NB4 (cell line): ENCODE measurements around the gene GRIN3B.

ENCODE experiments used
- MYC ChIP-seq: IDR thresholded peaks from 2 replicates; pipeline ENCODE4 v1.6.1; 2011; ENCODE audit warnings: low read depth, low read length
- POLR2A ChIP-seq: IDR thresholded peaks from 2 replicates; pipeline ENCODE4 v1.6.1; 2011; ENCODE audit warnings: mild to moderate bottlenecking; ENCODE audit not compliant: insufficient read length; ENCODE audit errors: extremely low read depth
- TF ChIP-seq, protein P1 (sequence below): IDR thresholded peaks from one replicate; pipeline ENCODE4 v1.5.1; 2012; ENCODE audit warnings: low read depth, low read length
- TF ChIP-seq, protein P2 (sequence below): IDR thresholded peaks from 2 replicates; pipeline ENCODE4 v1.6.1; 2011; ENCODE audit warnings: low read depth, low read length

DNA sequence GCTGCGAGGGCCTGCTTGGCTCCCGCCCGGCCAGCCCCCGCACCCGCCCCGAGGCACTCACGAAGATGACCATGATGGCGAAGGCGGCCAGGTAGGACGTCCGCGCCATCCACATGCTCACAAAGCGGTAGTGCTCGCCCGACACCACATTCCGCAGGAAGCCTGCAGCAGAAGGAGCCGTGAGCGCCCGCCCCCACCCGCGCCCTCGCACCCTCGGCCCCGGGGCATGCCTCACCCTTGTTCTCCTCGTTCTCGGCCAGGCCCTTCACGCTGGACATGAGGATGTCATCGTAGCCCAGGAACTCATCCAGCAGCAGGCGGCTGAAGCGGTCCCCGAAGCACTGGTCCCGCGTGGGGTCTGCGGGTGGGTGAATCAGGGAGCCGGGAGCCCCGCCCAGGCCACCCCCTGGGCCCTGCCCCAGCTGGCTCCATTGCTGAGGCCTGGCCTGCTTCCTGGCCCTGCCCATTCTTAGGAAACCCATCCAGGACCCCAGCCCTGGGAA lies 11.7 kb downstream of the GRIN3B start:
- TF ChIP-seq POLR2A (no peak), MYC (no peak)
- TF ChIP-seq, protein P1, sequence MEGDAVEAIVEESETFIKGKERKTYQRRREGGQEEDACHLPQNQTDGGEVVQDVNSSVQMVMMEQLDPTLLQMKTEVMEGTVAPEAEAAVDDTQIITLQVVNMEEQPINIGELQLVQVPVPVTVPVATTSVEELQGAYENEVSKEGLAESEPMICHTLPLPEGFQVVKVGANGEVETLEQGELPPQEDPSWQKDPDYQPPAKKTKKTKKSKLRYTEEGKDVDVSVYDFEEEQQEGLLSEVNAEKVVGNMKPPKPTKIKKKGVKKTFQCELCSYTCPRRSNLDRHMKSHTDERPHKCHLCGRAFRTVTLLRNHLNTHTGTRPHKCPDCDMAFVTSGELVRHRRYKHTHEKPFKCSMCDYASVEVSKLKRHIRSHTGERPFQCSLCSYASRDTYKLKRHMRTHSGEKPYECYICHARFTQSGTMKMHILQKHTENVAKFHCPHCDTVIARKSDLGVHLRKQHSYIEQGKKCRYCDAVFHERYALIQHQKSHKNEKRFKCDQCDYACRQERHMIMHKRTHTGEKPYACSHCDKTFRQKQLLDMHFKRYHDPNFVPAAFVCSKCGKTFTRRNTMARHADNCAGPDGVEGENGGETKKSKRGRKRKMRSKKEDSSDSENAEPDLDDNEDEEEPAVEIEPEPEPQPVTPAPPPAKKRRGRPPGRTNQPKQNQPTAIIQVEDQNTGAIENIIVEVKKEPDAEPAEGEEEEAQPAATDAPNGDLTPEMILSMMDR = no peak
- TF ChIP-seq, protein P2, sequence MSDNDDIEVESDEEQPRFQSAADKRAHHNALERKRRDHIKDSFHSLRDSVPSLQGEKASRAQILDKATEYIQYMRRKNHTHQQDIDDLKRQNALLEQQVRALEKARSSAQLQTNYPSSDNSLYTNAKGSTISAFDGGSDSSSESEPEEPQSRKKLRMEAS = no peak
